ENCODE measurements around the gene ZBTB7A.

Gene ZBTB7A

DNA sequence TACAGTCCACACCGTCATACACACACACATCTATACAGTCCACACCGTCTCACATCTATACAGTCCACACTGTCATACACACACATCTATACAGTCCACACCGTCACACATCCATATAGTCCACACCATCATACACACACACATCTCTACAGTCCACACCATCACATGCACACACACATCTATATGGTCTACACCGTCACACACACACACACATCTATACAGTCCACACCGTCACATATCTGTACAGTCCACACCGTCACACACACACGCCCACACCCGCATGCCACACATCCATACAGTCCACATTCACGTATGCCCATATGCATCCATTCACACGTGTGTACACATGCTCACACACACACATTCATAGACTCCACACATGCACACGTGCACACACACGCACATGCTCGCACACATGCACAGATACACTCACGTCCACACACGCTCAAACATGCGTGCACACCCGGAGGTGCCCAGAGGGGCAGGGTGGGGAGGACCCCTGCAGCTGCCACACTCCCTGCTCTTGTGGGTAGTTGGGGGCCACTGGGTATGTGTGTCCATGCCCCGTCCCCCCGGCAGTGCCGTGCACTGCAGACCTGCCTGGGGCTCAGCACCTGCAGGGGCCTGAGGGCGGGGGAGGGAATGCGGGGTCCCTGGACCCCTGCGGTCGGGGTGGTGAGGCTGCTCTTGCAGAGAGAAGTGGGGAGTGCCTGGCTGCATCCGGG, 30.0 kb downstream of the ZBTB7A start:
- no peak for DNase-seq (ENCODE audit: low read depth)

GRCh38 chr19:4035582-4035981, 31.1 kb downstream of the ZBTB7A start:
- DNase-seq (ENCODE audit: low read depth): no peak

DNA sequence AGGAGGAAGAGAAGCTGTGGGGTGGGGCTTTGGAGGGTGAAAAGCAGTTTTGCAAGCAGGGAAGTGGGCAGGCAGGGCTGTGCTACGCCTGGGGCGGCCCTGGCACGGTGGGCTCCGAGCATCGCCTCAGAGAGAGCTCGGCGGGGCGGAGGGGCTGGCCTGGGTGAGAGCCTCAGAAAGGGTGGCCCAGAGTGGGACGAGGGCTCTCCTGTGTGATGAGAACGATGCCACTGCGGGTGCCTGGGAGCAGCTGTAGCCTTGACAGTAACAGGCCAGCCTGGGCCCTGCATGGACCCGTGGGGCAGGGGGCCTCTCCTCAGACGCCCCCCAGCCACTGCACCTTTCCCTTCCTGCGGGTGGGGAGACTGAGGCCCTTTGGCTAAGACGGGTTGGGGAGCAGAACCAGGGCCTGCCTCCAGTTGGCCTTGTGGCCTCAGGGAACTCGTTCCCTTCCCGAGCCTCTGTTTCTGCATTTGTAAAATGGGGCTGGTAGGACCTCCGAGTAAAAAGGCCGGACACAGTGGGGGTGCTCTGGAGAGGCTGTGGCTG, 31.6 kb downstream of the ZBTB7A start:
- DNase-seq (ENCODE audit: low read depth): no peak

GRCh38 chr19:4034048-4035017, 32.4 kb downstream of the ZBTB7A start:
- DNase-seq (ENCODE audit: low read depth): no peak

DNA sequence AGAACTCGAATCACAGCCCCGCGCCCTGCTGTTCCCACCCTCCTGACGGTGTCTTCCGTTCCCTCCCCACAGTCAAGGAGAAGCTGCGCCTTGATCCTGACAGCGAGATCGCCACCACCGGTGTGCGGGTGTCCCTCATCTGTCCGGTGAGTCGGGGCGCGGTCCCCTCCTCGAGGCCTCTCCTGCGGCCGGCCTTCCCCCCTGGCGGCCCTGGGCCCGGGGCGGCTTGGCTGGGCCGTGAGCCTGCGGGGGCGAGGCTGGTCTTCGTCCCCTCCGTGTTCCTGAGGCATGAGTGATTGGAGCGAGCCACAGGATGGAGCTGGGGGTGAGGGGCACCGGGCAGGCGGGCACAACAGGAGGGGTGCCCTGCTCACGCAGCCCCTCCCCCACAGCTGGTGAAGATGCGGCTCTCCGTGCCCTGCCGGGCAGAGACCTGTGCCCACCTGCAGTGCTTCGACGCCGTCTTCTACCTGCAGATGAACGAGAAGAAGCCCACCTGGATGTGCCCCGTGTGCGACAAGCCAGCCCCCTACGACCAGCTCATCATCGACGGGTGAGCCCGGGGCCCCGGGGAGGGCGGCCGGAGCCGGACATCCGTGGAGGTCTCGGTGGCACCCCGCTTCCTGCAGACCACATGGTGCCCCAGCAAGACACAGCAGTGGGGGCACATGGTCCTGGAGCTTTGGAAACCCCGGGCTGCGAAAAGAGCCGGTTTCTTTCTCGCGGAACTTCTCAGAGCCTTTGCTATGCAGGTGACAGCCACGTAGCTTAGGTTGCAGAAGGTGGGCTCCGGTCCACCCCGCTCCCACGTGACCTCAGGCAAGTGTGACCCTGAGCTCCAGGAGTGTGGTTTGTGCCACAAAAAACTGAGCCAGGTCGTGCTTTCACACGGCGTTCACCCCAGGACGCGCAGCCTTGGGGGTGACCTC, 33.4 kb downstream of the ZBTB7A start:
- no peak for DNase-seq (ENCODE audit: low read depth)

- no peak for DNase-seq (ENCODE audit: low read depth)
Measured at GRCh38 chr19:4032436-4032835, 34.3 kb downstream of the ZBTB7A start.

GRCh38 chr19:4031420-4031819, 35.3 kb downstream of the ZBTB7A start:
- no peak for DNase-seq (ENCODE audit: low read depth)

GRCh38 chr19:4030981-4031380, 35.7 kb downstream of the ZBTB7A start:
- DNase-seq (ENCODE audit: low read depth): no peak

GRCh38 chr19:4030552-4030951, 36.1 kb downstream of the ZBTB7A start:
- DNase-seq (ENCODE audit: low read depth): no peak

DNA sequence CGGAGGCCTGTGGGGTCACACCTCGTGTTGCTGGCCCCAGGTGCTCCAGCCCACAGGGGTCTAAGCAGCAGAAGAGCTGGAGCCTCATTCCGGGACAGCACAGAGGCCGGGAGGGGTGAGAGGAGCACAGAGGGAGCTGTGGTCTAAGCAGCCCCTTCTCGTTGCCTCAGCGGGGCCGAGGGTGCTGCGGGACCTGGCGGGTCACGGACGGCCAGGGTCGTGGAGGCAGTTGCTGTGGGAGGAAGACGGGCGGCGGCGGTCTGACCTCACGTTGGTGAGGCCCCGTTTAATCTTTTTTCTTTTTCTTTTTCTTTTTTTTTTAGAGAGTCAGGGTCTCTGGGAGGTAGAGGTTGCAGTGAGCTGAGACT, 37.5 kb downstream of the ZBTB7A start:
- DNase-seq (ENCODE audit: low read depth): no peak

DNA sequence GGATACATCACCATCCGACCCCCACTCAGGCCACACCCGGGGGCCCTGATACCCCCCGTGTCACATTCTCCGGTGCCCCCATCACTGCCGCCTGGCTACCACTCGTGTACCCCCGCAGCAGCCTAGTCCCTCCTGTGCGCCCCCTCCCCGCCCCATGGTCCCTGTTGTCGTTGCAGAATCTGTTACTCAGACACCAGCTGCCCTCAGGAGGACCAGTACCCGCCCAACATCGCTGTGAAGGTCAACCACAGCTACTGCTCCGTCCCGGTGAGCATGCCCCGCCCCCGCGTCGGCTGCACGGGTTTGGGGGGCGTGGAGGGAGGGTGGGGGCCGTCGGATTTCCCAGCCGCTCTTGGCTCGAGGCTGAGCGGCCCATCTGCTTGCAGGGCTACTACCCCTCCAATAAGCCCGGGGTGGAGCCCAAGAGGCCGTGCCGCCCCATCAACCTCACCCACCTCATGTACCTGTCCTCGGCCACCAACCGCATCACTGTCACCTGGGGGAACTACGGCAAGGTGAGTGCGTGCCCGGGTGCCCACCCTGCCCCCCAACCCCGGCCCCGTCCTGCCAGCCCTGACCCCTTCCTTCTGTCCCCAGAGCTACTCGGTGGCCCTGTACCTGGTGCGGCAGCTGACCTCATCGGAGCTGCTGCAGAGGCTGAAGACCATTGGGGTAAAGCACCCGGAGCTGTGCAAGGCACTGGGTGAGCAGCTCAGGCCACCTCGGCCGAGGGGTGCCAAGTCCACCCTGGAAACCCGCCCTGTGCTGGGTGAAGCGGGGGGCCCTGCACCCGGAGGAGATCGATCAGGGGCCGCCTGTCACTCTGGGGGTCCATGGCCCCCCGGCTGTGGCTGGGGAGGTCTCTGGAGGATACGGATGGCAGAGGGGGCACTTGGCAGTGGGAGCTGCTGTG, 38.1 kb downstream of the ZBTB7A start:
- no peak for DNase-seq (ENCODE audit: low read depth)

GRCh38 chr19:4027146-4027545, 39.6 kb downstream of the ZBTB7A start:
- DNase-seq (ENCODE audit: low read depth): no peak

DNA sequence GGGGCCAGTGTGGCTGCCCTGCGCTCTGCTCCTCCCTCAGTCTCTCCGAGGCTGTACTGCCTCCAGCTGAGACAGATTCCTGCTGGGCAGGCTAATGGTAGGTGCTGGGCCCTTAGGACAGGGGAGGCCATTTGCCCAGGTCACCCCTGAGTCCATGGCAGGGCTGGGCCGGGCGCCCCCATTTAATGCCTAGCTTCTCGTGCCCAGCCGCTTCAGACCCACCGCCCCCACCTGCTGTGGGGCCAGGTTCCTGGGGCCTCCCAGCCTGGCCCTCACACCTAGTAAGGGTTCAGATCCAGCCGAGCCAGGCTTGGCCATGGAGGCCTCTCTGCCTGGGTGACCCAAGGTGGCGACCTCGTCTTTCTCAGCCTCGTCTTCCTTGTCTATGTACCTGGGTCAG, 41.4 kb downstream of the ZBTB7A start:
- DNase-seq (ENCODE audit: low read depth): no peak

- DNase-seq (ENCODE audit: low read depth): no peak
Measured at GRCh38 chr19:4023600-4024398, 42.9 kb downstream of the ZBTB7A start.

DNA sequence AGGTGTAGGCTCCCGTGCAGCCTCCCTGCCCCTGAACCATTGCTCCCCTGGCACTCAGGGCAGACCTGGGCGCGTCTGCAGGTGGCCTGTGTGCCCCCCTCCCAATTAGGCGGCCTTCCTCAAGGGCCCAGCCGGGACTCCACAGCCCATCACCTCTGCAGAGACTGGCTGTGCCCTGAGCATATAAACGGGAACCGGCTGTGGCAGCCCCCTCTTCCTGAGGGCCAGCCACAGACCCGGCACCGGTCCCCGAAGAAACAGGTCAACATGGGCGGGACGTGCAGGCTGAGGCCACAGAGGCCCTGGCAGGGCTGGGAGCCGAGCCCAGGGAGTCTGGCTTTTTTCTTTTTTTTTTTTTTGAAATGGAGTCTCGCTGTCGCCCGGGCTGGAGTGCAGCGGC, 47.1 kb downstream of the ZBTB7A start:
- no peak for DNase-seq (ENCODE audit: low read depth)

DNA sequence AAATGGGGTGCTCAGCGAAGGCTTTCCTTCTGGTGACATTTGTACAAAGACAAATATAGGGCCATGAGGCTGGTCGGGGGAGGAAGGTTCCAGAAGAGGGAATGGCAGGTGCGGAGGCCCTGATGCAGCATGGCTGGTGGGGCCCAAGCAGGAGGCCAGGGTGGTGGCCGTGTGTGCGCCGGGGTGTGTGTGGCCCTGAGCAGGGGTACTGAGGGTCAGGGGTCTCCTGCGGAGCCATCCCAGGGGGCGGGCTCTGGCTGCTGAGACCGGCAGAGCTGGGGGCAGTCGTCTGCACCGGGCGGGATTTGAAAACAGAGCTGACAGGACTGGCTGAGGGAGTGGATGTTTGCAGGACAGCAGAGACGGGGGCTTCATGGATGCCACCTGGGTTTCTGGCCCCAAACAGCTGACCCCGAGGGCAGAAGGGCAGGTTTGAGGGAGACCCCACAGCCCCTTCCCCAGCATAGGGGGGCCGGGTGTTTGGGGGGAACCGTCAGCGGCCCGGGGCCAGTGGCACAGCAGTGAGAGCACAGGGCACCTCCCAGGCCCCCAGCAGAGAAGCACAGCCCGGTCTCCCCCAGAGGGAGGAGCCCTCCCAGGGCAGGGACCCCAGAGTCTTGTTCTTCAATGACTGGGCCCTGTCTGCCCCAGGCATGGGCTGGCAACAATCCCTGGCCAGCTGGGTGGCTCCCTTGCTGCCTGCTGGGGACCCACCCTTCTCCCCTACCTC, 47.8 kb downstream of the ZBTB7A start:
- DNase-seq (ENCODE audit: low read depth): no peak

DNA sequence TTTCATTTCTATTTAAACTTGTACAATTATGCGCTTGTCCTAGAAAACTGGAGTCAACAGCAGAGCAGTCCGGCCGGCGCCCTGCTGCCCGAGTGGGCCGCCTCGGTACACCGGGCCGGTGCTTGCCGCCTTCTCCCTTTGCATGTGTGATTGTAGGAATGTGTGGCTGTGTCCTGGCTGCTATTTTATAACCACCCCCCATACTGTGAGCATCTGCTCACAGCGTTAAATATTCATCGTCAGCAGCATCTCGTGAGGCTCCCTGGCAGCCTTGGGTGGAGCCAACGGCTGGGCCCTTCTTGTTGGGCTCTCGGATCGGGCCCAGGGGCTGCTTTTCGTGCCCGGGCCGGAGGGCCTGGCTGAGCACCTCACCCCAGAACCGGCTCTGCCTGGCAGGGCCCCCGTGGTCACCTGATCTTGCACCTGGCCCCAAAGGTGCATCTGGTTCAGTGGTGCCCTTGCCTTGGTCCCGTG, 48.5 kb downstream of the ZBTB7A start:
- no peak for DNase-seq (ENCODE audit: low read depth)

- DNase-seq (ENCODE audit: low read depth): no peak
Measured at GRCh38 chr19:4016903-4017638, 49.6 kb downstream of the ZBTB7A start.

Measured in GM04503 (cell line).